Stimulated activated CD4-positive, alpha-beta T cell treated with anti-CD3 and anti-CD28 coated beads, Interleukin-2, amount 100 ng/mL, for 24 hours (primary cell): Measurements from ENCODE around the gene GOLGA1.
"Not testable (repeated sequence)": the region's sequence is repeated elsewhere in the genome, so short reads cannot be mapped to it uniquely, and the experiment has no call there.

ENCODE experiments used
- DNase-seq, 2 donors: peaks; one replicate each; pipeline ENCODE4 v3.0.0-alpha.2; 2020

GOLGA1 gene

GRCh38 chr9:124939944-124940343 lies 939 bp downstream of the GOLGA1 start:
- DNase-seq = no peak

- DNase-seq = no peak
These were observed 6.6 kb downstream of the GOLGA1 start for GRCh38 chr9:124934290-124934689.

GRCh38 chr9:124932333-124932732 lies 8.6 kb downstream of the GOLGA1 start:
- DNase-seq = no peak

GRCh38 chr9:124929464-124929863 lies 11.4 kb downstream of the GOLGA1 start:
- DNase-seq = no peak

GRCh38 chr9:124928116-124928515 lies 12.8 kb downstream of the GOLGA1 start:
- DNase-seq = no peak

GRCh38 chr9:124920394-124920793 lies 20.5 kb downstream of the GOLGA1 start:
- not testable (repeated sequence) for DNase-seq

GRCh38 chr9:124914753-124915405 lies 26.0 kb downstream of the GOLGA1 start:
- DNase-seq = no peak

- no peak for DNase-seq
These were observed 27.5 kb downstream of the GOLGA1 start for GRCh38 chr9:124913378-124913777.

GRCh38 chr9:124911766-124912165 lies 29.1 kb downstream of the GOLGA1 start:
- no peak for DNase-seq

- DNase-seq = no peak
These were observed 32.8 kb downstream of the GOLGA1 start for GRCh38 chr9:124908098-124908497.

GRCh38 chr9:124906966-124907365 lies 33.9 kb downstream of the GOLGA1 start:
- no peak for DNase-seq

GRCh38 chr9:124899845-124900244 lies 41.0 kb downstream of the GOLGA1 start:
- no peak for DNase-seq

- no peak for DNase-seq
These were observed 43.1 kb downstream of the GOLGA1 start for GRCh38 chr9:124897570-124898460.

- DNase-seq = no peak
These were observed 46.1 kb downstream of the GOLGA1 start for GRCh38 chr9:124894741-124895170.

- no peak for DNase-seq
These were observed 46.7 kb downstream of the GOLGA1 start for GRCh38 chr9:124894035-124894740.

GRCh38 chr9:124890179-124890578 lies 50.7 kb downstream of the GOLGA1 start:
- no peak for DNase-seq

GRCh38 chr9:124889006-124889405 lies 51.9 kb downstream of the GOLGA1 start:
- no peak for DNase-seq

GRCh38 chr9:124887832-124888231 lies 53.1 kb downstream of the GOLGA1 start:
- no peak for DNase-seq

- no peak for DNase-seq
These were observed 53.9 kb downstream of the GOLGA1 start for GRCh38 chr9:124886866-124887492.

GRCh38 chr9:124886461-124886860 lies 54.4 kb downstream of the GOLGA1 start:
- no peak for DNase-seq

GRCh38 chr9:124885551-124885950 lies 55.3 kb downstream of the GOLGA1 start:
- DNase-seq = no peak

GRCh38 chr9:124884376-124884775 lies 56.5 kb downstream of the GOLGA1 start:
- DNase-seq = no peak

- no peak for DNase-seq
These were observed 58.7 kb downstream of the GOLGA1 start for GRCh38 chr9:124882231-124882630.
